Measurements from ENCODE around the gene TMSB15C. TPM values are rescaled to one million over a fixed set of nuclear protein-coding genes. Genes with fewer than 3 reads are reported as not detected.
"Not testable (repeated sequence)": the region's sequence is repeated elsewhere in the genome, so short reads cannot be mapped to it uniquely, and the experiment has no call there.

TMSB15C gene
- polyA plus RNA-seq = 0.86 to 1.5 TPM (median 1.2 TPM) in 3 replicates
- not detected for polyA plus RNA-seq (2011; ENCODE audit: low read depth)
- polyA plus RNA-seq (2011; cell fraction: cytosol; rRNA removed) = 0.44 and 0.45 TPM in 2 replicates
- 1.2 and 1.4 TPM in 2 replicates for polyA plus RNA-seq (2011; cell fraction: nucleus; rRNA removed)
- 0.16 and 0.68 TPM in 2 replicates for polyA plus RNA-seq (2012; ENCODE audit: low replicate concordance)
- 0.13 to 0.42 TPM in 2 of 3 replicates, not detected in the other for polyA minus RNA-seq
- not detected for polyA minus RNA-seq (2011; cell fraction: cytosol; rRNA and poly(A)+ RNA removed)
- 0.32 and 0.93 TPM in 2 replicates for polyA minus RNA-seq (2011; cell fraction: nucleus; rRNA and poly(A)+ RNA removed)

DNA sequence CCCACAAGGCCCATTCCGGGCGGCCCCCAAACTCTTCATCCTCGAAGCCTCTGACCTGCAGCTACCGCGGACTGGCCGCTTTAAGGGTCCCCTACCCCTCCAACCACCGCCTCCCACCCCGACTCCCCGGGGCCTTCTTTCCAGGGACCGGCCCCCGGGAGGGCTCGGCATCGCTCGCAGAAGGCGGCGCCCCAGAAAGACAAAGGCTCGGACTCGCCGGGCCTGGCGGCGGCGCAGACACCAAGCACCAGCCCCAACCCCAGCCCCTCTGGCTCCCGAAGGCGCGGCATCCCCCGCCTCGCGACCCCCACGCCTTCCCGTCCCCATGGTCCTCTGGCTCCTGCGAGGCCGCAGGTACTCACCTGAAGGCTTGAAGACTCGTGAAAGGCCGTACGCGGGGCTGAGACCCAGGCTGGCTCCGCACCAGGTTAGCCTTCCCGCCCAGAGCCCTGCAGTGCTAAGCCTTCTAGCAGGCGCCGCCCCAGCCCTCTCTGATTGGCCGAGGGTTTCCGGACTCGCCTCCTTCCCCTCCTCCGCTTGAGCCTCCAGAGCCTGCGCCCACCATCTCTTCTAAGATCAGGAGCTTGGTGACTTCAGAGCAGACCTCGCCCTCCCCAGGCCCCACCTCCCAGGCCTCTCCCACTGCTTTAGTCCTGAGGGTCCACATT lies at the start of gene TMSB15C:
Gene TMSB15C, minus strand, starts transcription at position 459 of the 668 bp plus-strand sequence.
- H3K4me3 ChIP-seq (ENCODE audit: control insufficient read depth in 2 of 3, extremely low read depth in 1 of 3, insufficient read depth in 2 of 3, low read depth in 1 of 3, low read length in 3 of 3); DNase-seq (ENCODE audit: low read depth, low spot score); H2AFZ ChIP-seq (ENCODE audit: control insufficient read depth, low read length); H3K4me1 ChIP-seq (ENCODE audit: control insufficient read depth, extremely low read depth, insufficient read depth, low read length); H3K9me3 ChIP-seq (ENCODE audit: control insufficient read depth, low read depth, low read length); dilution Hi-C loops (cut with MboI; ENCODE audit: extremely low pct_ligation_motif_present, low sequenced_read_pairs); H3K27ac ChIP-seq (ENCODE audit: control insufficient read depth, insufficient read depth, low read length); FAIRE-seq; H3K79me2 ChIP-seq (ENCODE audit: control insufficient read depth, insufficient read depth, low read length); H3K4me2 ChIP-seq (ENCODE audit: control insufficient read depth, extremely low read depth, insufficient read depth, low read depth, low read length); H3K9ac ChIP-seq (ENCODE audit: control insufficient read depth, extremely low read depth, insufficient read depth, low read length); H3K27me3 ChIP-seq (ENCODE audit: control insufficient read depth, extremely low read depth, insufficient read depth, low read length); H3K36me3 ChIP-seq (ENCODE audit: control insufficient read depth in 2 of 2, extremely low read depth in 1 of 2, insufficient read depth in 2 of 2, low read length in 2 of 2); H3K9me1 ChIP-seq (ENCODE audit: control insufficient read depth, extremely low read depth, insufficient read depth, low read length); H4K20me1 ChIP-seq (ENCODE audit: control insufficient read depth, extremely low read depth, insufficient read depth, low read length): not testable (repeated sequence)

DNA sequence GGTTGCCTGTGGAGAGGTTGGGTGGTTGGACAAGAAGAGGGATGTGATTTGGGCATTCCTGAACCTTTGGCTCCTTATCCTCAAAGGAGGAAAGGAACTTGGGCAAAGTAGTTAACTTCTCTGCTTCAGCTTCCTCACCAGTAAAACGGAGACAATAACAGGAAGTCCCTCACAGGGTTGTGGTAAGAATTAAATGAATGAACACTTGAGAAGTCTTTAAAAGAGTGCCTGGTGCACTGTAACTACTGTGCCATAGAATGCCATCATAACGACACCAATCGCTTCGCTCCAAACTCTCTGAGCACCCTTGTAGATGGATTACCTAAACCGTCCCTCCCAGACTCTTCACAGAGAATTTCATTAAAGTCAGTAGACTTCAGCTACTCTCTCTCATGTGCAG lies 46.8 kb upstream of the TMSB15C start:
- Histone ChIP-seq H3K36me3 (ENCODE audit: control insufficient read depth in 2 of 2, extremely low read depth in 1 of 2, insufficient read depth in 2 of 2, low read length in 2 of 2) (no peaks in the 10 kb centered on the region), H3K27ac (ENCODE audit: control insufficient read depth, insufficient read depth, low read length) (no peak overlapping the region), H2AFZ (ENCODE audit: control insufficient read depth, low read length) (no peak overlapping the region), H3K4me3 (ENCODE audit: control insufficient read depth in 2 of 3, extremely low read depth in 1 of 3, insufficient read depth in 2 of 3, low read depth in 1 of 3, low read length in 3 of 3) (no peak overlapping the region), H4K20me1 (ENCODE audit: control insufficient read depth, extremely low read depth, insufficient read depth, low read length) (no peaks in the 10 kb centered on the region), H3K9ac (ENCODE audit: control insufficient read depth, extremely low read depth, insufficient read depth, low read length) (no peak overlapping the region), H3K79me2 (ENCODE audit: control insufficient read depth, insufficient read depth, low read length) (no peaks in the 10 kb centered on the region), H3K9me3 (ENCODE audit: control insufficient read depth, low read depth, low read length) (no peaks in the 10 kb centered on the region), H3K27me3 (ENCODE audit: control insufficient read depth, extremely low read depth, insufficient read depth, low read length) (no peaks in the 10 kb centered on the region), H3K4me2 (ENCODE audit: control insufficient read depth, extremely low read depth, insufficient read depth, low read depth, low read length) (no peak overlapping the region), H3K9me1 (ENCODE audit: control insufficient read depth, extremely low read depth, insufficient read depth, low read length) (no peaks in the 10 kb centered on the region), H3K4me1 (ENCODE audit: control insufficient read depth, extremely low read depth, insufficient read depth, low read length) (no peaks in the 10 kb centered on the region)
- FAIRE-seq = no peak
- no peak for DNase-seq (ENCODE audit: low read depth, low spot score)
- TF ChIP-seq, protein P1, sequence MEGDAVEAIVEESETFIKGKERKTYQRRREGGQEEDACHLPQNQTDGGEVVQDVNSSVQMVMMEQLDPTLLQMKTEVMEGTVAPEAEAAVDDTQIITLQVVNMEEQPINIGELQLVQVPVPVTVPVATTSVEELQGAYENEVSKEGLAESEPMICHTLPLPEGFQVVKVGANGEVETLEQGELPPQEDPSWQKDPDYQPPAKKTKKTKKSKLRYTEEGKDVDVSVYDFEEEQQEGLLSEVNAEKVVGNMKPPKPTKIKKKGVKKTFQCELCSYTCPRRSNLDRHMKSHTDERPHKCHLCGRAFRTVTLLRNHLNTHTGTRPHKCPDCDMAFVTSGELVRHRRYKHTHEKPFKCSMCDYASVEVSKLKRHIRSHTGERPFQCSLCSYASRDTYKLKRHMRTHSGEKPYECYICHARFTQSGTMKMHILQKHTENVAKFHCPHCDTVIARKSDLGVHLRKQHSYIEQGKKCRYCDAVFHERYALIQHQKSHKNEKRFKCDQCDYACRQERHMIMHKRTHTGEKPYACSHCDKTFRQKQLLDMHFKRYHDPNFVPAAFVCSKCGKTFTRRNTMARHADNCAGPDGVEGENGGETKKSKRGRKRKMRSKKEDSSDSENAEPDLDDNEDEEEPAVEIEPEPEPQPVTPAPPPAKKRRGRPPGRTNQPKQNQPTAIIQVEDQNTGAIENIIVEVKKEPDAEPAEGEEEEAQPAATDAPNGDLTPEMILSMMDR (optimal IDR thresholded peaks at IDR 0.05 in 1 of 3, IDR thresholded peaks at IDR 0.05 in 1 of 3, conservative IDR thresholded peaks at IDR 0.05 in 1 of 3; ENCODE audit: extremely low read depth in 1 of 3, insufficient read depth in 2 of 3, low read length in 3 of 3) = no peak
- TF ChIP-seq EZH2 (IDR thresholded peaks at IDR 0.05; ENCODE audit: low read length) = no peak
- dilution Hi-C loops (cut with MboI; ENCODE audit: extremely low pct_ligation_motif_present, low sequenced_read_pairs) = no loop called here
